HG03196 (cell line): ENCODE data around the gene UBL4B.

Experiments
- ATAC-seq: cut with Tn5 transposase; IDR thresholded peaks from one replicate; pipeline ENCODE4 v1.9.1; 2021; ENCODE audit not compliant: unreplicated experiment

Gene UBL4B

GRCh38 chr1:110152133-110152785 is 40.0 kb downstream of the UBL4B start:
- ATAC-seq, result no peak

- ATAC-seq, result no peak
Observed at GRCh38 chr1:110153407-110153950, 41.2 kb downstream of the UBL4B start.

GRCh38 chr1:110155878-110156522 is 43.8 kb downstream of the UBL4B start:
- no peak for ATAC-seq

GRCh38 chr1:110158261-110158660 is 46.0 kb downstream of the UBL4B start:
- ATAC-seq, result no peak

- no peak for ATAC-seq
Observed at GRCh38 chr1:110159168-110159567, 46.9 kb downstream of the UBL4B start.

- ATAC-seq, result no peak
Observed at GRCh38 chr1:110160538-110161100, 48.4 kb downstream of the UBL4B start.

GRCh38 chr1:110161165-110161564 is 48.9 kb downstream of the UBL4B start:
- no peak for ATAC-seq

GRCh38 chr1:110161849-110162248 is 49.6 kb downstream of the UBL4B start:
- no peak for ATAC-seq
